HG03354 (cell line): ENCODE data around the gene SH3RF1.

ENCODE experiments used
- ATAC-seq: cut with Tn5 transposase; IDR thresholded peaks from one replicate; pipeline ENCODE4 v1.9.1; 2021; ENCODE audit warnings: mild to moderate bottlenecking; ENCODE audit not compliant: unreplicated experiment, poor library complexity, severe bottlenecking

SH3RF1 gene

DNA sequence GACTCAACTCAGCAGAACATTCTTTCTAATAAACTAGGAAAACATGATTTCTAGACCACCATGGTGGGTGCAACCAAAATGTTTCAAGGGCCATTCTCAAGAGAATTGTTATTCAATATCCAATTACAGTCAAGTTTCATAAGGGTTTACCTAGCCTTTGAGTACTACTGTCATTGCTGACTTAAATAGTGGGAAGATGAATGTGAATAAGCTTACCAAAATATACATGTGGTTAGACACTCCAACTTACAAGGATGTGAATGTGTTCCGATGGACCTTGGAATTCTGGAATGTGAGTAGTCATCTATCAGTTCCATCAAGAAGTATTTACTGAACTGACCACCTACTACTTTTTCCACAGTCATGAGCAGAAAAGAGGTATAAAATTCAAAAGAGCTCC lies 16.9 kb downstream of the SH3RF1 start:
- no peak for ATAC-seq

DNA sequence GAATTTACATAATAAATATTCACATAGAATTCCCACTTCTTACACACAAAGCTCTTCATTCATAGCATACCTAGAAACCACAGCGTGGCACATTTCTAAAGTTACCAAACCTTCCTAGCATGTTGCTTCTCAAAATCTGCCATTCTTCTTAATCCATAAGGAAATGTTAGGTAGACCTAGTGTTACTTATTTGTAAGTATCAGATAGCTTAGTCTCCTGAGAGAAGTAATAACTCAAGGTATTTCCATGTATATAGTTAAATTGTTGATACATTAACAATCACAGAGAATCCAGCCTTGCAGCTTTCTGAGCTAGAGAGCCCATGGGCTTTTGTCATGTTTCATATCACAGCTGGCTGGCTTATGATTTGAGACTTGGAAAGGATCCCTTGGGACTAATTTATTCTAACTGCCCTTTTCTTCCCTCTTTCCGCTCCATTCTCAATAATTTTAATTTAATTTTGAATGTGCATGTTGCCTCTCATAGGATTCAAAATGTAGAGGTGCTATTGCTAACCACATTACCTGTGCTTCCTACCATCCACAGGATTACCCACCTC lies 17.6 kb downstream of the SH3RF1 start:
- ATAC-seq, result no peak

DNA sequence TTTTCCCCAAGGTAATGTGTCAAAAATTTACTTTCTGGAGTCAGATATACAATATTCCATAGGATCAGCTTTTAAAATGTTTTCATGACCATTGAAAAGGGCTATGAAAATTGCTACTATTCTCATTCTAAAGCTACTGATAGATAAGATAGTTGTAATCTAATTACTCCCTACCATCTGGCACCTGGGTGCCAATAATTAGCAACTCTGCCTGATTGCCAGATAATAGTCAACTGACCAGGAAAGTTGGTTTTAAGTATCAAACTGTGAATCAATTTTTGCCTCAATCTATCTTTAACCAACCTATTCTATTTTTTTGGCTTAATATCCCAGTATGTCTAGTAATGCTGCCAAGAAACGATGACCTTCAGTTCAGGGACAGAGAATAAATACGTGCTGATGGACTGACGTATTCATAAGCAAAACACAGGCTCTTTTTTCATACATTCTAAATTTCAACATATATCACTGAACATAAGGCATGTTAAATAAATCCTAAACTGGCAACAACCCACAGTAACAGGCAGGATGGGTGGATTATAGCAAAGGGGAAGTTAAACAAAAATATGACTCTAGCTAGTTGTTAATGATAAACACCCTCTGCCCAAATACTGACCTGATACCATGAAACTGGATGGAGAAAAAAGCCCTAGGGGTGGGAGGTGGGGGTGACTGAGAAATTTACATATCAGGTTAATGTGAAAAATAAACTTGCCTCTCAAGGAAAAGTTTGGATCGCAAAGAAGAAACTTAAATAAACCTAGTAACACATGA lies 18.2 kb downstream of the SH3RF1 start:
- peak; percentile 90 for ATAC-seq

DNA sequence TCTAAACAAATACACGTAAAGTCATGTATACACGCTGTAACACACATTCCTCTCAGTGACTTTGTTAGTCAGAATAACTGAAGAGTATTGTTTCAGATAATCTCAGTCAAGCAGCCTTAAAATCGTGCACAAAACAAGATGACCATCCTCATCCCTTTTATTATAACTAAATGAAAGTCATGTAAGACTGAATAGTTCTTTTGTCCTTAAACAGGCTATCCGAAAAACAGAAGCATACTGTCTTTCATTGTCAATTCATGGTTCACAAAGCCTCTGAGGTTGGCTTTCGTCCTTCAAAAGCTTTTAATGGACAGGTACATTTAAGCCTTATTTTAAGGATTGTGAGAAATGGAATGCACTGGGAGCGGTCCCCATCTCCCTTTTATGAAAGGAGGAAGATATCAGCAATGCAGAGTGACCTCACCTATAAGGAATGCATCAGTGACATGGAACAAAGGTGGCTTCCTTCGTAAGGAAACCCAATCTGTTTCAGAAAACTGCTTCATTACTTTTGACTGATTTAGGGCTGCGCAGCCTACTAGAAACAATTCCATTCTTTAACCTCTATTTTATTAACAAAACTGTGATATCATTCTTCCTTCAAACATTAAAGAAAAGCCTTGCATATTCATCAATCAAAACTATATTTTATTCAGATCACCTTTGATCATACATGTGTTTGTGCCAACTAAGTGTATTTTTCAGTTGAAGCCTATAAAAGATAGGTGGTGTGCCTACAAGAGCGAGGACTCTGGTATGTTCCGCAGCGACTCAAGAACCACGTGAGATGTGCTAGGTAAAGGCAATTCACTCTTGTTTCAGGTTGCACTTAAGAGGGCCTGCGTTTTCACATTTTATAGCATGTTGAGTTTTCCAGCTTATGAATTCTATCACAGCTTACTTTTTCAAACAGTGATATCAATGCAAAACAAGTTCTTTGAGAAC lies 19.2 kb downstream of the SH3RF1 start:
- no peak for ATAC-seq

DNA sequence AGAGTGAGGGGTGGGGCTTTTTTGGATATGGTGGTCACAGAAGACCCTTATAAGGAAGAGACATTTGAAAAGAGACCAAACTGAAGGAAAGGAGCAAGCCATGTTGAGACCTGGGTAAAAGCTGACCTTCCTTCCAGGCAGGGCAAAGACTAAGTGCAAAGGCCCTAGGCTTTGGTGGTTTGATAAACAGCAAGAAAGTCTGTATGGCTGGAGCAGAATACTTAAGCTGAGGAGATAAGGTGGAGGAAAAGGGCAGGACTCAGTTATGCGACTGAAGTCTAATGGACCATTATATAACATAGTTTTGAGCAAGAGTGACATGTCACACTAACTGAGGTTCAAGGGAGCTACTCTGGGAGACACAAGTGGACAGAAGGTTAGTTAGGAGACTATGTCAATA lies 20.0 kb downstream of the SH3RF1 start:
- ATAC-seq, result no peak

DNA sequence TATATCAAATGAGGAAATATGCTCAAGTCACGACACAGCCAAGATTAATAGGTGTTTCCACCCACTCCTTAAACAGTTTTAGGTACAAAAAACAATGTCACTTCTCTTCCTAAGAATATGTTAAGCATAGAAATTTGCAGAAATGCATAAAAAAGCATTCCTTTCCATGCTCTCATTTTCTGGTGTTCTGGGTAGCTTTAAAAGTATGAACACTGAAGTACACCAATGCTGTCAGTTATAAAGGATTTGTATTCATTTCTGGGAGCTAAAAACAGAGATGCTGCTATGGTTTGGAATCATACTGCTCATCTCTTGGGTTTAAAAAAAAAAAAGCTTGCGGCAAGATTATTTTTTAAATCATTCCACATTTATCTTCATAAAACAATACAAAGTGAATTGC lies 20.8 kb downstream of the SH3RF1 start:
- no peak for ATAC-seq

DNA sequence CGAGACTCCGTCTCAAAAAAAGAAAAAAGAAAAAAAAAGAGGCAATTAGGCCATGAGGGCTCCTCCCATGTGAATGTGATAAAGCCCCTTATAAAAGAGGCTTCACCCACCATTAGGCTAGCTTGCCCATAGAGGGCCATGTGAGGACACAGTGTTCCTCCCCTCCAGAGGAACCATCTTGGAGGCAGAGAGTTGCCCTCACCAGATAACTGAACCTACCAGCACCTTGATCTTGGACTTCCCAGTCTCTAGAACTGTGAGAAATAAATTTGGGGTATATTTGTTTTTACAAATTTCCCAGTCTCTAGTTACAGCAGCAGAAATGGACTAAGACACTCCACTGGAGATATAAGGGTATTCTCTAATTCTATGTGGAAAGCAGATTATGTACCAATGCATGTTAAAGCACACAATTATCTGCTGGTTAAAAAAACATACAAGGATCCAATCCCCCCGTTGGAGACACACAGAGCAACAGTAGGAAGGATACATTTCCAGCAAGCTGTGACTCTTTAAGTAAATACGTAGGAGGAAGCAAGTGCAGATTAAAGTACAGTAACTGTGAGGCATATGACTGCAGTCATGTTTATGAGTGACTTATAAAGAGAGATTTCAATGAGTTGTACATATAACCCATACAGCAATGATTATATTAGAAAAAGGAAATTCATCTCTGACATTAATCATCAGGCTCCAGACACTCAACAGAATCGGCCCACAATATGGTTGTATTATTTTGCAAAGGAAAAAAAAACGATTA lies 21.4 kb downstream of the SH3RF1 start:
- peak; percentile 83 for ATAC-seq

DNA sequence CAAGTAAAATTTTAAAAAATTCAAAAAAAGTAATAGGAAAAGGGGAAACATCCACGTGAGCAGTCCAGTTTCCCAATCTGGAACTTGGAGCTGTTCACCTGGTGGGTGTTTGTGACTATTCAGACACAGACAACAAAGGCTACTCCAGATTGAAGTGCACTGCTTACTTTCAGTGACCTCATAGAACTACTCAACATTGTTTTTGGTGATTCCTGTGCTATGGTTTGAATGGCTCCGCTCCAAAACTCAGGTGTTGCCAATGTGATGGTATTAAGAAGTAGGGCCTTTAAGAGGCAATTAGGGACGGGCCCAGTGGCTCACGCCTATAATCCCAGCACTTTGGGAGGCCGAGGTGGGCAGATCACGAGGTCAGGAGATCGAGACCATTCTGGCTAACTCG lies 22.1 kb downstream of the SH3RF1 start:
- no peak for ATAC-seq

DNA sequence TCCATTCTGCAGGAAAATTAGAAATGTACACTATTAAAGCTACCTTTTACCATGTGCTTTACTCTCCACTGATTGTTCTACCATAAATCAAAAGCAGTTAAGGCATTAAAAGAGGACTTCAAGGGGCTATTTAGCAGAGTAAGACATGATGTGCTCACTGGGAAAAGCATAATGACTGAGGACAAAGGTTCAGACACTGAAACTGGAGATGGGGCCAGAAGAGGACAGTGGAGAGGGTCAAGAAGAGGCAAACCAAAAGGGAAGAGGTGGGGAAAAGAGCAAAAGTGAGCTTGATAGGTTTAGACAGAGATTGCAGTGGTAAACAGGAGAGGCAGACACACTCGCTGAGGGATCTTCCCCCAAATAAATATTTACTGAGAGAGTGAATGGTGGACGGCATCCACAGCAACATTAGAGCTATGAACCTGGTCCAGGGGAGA lies 23.8 kb downstream of the SH3RF1 start:
- ATAC-seq, result no peak

DNA sequence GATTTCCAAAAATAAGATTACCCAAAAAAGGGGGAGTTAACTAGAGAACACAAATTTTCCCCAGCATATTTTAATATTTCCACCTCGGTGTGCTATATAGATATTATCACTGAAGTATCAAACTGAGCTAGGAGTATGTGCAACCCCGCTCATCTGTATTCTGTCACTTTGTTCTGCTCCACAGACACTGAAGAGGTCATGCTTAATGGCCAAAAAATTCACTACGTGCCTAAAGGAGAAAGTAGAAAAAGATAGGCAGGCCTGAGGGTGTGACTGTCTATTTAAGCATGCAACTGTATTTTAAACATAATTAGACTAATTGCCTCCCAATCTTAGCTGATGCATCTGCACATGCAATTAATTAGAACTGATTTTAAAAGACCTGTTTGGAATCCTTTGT lies 24.5 kb downstream of the SH3RF1 start:
- ATAC-seq, result no peak

DNA sequence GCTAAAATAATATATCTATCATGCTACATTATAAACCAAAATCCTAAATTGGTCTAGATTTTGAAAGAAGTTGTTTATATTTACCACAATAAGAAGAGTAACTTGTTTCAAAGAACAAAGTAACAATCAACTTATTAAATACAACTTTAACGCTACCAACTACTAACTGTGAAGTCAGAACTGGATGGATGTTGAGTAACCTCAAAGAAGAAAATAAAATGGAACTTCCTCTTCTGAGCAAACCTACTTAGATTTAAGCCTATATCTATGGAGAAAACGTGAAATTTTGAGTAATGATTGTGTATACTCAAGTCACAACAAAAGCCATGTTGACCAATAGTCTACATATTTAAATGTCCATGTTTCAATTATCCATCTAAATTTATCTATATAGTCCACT lies 25.7 kb downstream of the SH3RF1 start:
- no peak for ATAC-seq

DNA sequence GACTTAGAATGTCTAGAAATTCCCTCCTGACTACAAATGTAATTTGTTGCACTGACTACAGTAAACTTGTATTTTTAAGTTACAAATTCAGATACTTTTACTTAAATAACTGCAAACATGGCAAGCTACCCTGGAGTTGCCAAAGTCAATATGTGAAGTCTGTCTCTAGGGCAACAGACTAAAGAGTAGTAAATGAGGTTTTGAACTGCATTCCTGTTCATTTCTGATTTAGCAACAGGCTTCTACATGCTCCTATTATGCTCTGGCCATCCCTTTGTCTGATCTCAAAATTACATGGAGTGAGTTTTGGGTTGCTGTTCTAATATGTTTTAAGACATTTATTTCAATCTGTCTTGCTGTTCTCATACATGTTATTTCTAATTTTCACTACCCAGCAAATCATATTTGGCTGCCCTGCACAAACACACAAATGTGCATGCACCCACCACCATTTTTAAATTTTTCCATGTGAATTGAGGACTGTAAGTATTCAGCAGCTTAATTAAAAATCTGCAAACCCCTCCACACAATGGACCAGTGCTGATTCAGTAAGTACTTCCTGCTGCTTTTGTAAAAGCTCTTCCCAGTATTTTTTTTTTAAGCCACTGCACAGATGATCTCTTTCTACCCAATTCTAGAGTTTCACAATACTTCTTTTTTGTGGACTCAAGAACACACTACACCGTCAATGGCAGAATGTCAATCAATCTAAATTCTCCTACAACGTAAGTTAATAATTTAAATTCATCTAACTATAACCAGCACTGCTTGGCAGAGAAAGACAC lies 26.7 kb downstream of the SH3RF1 start:
- no peak for ATAC-seq

DNA sequence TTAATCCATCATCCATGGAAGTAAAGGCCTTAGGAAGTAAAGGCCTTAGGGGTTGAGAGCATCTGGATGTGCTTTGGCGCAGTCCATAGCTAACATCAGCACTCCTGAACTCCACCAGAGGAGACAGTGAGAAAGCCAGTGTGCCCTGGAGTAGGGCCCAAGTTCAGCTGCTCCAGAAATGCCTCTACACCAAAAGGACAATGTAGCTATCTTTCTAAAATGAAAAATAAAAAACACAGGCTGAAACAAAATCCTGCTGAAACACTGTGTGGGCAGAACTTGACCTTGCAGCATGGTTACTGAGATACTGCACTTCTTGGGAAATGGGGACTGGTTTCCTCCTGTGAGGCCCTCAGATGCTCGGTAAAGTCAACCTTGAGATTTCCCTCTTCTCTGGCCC lies 29.3 kb downstream of the SH3RF1 start:
- ATAC-seq, result no peak

DNA sequence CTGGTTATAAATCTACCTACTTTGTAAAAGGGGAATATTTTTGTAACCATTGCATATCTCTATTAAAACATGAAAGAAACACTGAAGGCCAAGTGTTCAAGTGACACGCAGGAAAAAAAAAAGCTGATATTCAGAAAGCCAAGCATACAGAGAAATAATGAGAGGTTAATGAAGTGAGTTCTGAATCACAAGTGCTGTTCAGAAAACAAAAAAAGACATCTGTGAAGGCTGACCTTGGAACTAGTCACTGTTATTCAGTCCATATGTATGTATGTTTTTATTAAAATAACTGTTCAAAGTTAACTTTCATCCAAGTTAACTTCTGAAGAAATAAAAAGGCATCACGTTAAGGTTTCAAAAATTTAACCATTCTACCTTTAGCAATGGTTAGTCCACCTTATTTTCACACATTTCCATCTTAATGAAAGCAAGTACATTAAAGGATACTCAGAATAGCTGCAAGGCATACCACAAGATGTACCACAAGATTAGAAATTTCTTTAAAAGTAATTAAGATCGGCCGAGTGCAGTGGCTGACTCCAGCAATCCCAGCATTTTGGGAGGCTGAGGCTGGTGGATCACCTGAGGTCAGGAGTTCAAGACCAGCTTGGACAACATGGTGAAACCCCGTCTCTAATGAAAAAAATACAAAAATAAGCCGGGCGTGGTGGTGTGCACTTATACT lies 31.4 kb downstream of the SH3RF1 start:
- no peak for ATAC-seq

DNA sequence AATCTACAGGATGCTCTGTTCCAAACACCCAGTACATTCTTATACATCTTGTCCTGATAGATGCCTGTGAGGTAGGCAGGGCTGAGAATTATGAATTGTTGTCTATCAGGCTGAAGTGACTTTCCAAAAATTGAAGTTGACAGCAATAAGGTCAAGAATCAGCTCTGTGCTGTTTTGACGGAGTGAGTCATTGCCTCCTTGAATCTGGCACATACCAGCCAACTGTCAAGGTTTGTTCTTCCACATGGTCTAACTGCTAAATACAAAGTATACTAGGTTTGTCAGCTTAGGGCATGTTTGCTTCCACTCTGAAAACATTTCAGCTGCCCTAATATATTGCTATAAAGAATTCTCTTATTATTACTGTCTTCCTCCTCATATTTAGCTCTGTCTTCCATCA lies 32.3 kb downstream of the SH3RF1 start:
- no peak for ATAC-seq

DNA sequence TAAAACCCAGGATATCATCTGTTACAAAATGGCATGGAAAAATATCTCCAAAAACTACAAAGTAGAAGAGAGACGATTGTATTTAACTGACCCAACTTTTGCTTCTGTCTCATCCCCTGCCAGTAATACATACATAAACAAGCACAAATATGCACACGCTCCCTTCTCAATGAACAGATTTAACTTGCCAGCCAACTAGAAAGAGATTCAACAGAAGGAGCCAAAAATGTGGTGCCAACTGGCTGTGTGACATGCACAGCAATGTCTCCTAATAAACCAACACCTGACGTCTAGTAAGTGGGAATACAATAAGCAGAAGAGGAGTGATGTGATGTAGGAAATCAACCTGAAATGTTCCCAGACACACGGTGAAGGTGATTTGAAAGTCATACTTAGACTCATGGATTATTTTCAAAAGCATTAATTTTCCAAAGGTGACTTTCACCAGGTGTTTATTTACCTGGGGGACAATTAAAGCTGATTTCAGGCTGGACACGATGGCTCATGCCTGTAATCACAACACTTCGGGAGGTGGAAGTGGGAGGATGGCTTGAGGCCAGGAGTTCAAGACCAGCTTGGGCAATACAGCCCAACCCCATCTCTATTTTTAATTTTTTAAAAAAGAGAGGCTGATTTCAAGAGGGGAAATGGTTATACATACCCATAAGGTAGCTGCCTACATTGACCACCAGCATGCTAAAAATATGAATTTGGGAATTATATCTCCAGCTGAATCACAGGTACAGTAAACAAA lies 33.7 kb downstream of the SH3RF1 start:
- ATAC-seq, result no peak

DNA sequence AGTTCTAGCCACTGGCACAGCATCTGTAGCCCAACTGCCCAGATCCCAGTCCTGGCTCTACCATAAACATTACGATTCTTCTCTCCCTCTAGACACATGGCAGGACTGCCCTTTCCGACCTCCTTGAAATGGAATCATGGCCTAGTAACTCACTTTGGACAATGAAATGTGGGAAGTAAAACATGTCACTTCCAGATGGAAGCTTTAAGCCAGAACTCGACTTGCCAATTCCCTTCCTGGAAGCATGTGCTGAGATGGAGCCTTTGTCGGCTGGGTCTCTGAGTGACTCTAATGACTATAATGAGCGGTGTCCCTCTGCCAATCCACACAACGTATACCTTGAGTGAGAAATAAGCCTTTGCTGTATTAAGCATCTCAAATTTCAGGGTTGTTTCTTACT lies 34.7 kb downstream of the SH3RF1 start:
- no peak for ATAC-seq
